ENCODE measurements around the gene SIRT5.

DNA sequence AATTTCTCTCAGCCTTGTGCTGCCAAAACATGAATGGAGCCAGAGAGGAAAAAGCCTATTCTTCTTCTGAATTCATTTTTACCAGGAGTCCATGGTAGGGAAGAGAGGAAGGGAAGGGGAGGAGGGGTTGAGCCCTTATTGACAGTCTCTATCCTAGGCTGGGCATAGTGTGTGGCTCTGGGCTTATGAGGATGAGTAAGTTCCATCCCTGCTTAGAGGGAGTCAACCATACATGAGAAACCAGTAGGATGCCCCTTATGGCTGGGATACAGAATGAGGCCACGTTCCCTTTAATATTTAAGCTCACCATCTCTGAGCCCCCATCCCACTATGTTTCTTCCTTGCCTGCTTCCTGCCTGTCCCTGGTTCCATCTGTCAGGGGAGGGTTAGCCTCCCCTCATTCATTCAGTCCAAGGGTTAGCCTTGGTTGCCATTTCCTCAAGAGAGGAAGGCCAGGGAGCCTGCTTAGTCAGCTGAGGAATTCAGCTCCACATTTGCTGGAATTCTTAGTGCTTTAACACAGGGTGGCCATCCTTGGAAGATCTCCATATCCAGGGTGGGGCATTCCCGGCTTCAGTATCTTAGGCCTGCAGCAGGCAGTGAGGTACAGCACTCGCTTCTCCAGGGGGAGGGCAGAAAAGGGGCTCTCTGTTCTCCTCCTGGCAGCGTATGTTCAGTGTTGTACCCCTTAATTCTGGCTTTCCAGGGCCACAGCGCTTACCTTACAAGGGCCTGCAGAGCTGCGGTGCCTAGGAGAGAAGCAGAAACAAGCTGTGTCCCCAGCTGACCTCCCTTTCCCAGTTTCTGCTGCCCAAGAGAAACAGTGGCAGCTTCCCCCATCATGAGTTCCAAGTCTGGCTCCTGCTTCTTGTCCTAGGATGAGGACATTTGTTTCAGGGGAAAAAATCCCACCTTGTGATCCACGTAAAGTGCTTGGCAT is 12.5 kb downstream of the SIRT5 start:
- TF ChIP-seq, protein P1, sequence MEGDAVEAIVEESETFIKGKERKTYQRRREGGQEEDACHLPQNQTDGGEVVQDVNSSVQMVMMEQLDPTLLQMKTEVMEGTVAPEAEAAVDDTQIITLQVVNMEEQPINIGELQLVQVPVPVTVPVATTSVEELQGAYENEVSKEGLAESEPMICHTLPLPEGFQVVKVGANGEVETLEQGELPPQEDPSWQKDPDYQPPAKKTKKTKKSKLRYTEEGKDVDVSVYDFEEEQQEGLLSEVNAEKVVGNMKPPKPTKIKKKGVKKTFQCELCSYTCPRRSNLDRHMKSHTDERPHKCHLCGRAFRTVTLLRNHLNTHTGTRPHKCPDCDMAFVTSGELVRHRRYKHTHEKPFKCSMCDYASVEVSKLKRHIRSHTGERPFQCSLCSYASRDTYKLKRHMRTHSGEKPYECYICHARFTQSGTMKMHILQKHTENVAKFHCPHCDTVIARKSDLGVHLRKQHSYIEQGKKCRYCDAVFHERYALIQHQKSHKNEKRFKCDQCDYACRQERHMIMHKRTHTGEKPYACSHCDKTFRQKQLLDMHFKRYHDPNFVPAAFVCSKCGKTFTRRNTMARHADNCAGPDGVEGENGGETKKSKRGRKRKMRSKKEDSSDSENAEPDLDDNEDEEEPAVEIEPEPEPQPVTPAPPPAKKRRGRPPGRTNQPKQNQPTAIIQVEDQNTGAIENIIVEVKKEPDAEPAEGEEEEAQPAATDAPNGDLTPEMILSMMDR (IDR thresholded peaks at IDR 0.05) = no peak
- TF ChIP-seq POLR2A (IDR thresholded peaks at IDR 0.05) = no peak
